ENCODE data around the gene TRIM24.

Gene TRIM24

GRCh38 chr7:138538997-138539644, 79.1 kb downstream of the TRIM24 start:
- DNase-seq (ENCODE audit: low read depth), result no peak

GRCh38 chr7:138542183-138542582, 82.1 kb downstream of the TRIM24 start:
- DNase-seq (ENCODE audit: low read depth), result no peak

GRCh38 chr7:138543739-138544138, 83.7 kb downstream of the TRIM24 start:
- no peak for DNase-seq (ENCODE audit: low read depth)

DNA sequence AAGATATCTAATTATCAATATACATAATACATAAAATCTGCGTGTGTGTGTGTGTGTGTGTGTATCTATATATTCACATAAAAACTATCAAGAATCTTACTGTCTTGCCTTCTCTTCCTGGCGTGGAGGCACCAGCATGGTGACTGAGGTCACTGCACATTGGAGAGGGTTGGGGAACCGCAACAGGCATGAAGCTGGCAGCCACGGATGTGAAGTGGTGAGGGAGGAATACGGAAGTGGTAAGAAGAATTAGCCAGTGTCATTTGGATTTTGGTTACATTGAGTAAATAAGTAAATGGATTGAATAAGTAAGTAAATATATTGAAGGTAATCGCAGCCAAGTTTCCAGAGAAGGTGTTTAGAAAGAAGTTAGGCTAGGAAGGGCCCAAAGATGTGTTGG, 85.1 kb downstream of the TRIM24 start:
- no peak for DNase-seq (ENCODE audit: low read depth)

GRCh38 chr7:138546064-138546619, 86.1 kb downstream of the TRIM24 start:
- DNase-seq (ENCODE audit: low read depth), result no peak

DNA sequence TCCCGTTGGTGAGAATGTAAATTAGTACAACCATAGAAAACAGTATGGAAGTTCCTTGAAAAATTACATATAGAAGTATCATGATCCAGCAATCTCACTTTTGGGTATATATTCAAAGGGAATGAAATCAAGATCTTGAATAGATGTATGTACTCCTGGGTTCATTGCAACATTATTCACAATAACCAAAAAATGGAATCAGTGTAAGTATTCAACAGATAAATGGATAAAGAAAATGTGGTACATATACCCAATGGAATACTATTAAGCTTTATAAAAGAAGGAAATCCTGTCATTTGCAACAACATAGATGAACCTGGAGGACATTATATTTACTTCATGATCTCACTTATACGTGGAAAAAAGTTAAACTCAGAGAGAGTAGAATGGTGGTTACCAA, 86.8 kb downstream of the TRIM24 start:
- no peak for DNase-seq (ENCODE audit: low read depth)

GRCh38 chr7:138549082-138549481, 89.0 kb downstream of the TRIM24 start:
- DNase-seq (ENCODE audit: low read depth), result no peak

- no peak for DNase-seq (ENCODE audit: low read depth)
Measured at GRCh38 chr7:138550337-138550736, 90.3 kb downstream of the TRIM24 start.

DNA sequence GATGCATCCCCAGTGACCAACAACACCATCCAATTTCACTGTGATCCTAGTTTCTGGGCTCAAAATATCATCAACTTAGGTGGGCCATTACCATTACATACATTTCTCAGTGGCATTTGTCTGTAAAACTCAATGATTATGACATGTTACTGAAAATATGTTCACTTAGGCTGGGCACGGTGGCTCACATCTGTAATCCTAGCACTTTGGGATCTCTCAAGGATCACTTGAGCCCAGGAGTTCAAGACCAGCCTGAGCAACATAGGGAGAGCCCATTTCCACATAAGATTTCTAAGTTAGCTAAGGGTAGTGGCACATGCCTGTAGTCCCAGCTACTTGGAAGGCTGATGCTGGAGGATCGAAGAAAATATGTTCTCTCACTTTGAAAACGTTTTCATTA, 91.0 kb downstream of the TRIM24 start:
- no peak for DNase-seq (ENCODE audit: low read depth)

DNA sequence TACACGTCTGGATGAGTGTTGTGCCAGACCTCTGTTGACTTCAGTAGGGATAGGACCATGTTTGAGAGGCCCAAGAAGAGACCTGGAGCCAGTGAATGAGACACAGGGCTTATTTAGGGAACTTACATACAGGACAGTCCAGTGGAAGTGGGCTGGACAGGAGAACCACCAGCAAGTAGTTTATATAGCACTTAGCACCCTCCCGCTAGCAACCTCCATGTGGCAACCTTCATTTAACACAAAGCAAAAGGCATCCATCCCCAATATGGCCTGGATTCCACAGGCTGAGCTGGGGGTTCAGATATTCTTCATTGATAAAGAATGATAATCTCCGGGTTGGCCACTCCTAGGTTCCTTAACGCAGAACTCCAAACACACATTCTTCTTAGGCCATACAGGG, 93.7 kb downstream of the TRIM24 start:
- no peak for DNase-seq (ENCODE audit: low read depth)

DNA sequence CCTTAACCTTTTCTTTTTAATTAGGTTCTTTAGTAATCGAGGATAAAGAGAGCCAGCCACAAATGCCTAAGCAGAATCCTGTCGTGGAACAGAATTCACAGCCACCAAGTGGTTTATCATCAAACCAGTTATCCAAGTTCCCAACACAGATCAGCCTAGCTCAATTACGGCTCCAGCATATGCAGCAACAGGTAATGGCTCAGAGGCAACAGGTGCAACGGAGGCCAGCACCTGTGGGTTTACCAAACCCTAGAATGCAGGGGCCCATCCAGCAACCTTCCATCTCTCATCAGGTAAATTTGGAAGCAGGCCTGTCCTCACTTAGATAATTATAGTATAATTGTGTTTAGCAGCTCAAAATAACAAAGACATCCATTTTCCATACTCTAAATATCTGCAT, 94.6 kb downstream of the TRIM24 start:
- no peak for DNase-seq (ENCODE audit: low read depth)

- DNase-seq (ENCODE audit: low read depth), result no peak
Measured at GRCh38 chr7:138555684-138556083, 95.6 kb downstream of the TRIM24 start.

DNA sequence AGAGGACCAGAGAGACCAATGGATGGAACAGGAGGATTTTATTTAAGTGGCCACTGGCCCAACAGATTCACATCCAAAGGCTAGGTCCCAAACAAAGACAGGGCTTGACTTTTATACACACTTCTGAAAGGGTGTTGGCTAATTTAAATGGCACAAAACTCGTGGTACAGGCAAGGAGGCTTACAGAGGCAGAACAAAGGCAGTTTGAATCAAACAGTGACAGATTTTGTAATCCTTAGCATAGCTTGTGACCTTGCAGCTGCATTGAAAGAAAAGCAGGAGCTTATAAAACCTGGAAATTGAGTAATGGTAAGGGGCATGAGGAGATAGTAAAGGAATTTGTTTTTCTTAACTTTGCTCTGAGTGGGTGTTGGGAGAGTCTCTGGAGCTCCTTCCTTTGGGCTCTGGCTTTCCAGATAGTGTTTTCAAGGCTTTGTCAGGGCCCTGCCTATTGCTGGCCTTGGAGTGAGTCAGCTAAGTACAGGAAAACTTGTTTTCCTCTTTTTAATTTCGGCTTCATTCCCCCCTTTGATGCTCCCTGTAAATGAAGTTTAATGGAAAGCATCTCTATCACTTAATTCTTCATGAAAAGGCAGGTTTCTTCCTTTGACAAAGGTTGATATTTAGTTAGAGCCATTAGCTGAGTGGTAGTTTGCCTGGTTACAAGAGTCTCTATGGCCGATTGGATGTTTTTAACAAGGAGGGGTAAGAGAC, 96.9 kb downstream of the TRIM24 start:
- DNase-seq (ENCODE audit: low read depth), result no peak

- DNase-seq (ENCODE audit: low read depth), result no peak
Measured at GRCh38 chr7:138559448-138559847, 99.4 kb downstream of the TRIM24 start.

GRCh38 chr7:138563808-138564207, 103.7 kb downstream of the TRIM24 start:
- no peak for DNase-seq (ENCODE audit: low read depth)

GRCh38 chr7:138564365-138564764, 104.3 kb downstream of the TRIM24 start:
- DNase-seq (ENCODE audit: low read depth), result no peak

DNA sequence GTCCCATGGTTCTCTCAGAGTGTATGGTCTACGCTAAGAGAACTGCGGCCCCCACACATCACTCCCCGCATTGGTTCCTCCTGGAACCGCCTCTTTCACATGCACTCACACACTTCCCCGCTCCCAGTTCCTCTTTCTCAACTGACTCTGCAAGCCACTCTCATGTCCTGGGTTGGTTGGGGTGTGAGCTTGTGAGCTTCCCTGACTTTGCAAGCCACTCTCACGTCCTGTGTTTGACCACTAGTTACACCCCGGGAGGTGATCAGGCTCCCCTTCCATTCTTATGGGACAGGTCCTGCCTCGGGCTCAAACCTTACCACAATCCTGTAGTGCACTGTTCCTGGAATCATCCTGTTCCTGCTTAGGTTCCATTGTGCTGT, 105.0 kb downstream of the TRIM24 start:
- DNase-seq (ENCODE audit: low read depth), result no peak

GRCh38 chr7:138565451-138566114, 105.5 kb downstream of the TRIM24 start:
- DNase-seq (ENCODE audit: low read depth), result no peak

DNA sequence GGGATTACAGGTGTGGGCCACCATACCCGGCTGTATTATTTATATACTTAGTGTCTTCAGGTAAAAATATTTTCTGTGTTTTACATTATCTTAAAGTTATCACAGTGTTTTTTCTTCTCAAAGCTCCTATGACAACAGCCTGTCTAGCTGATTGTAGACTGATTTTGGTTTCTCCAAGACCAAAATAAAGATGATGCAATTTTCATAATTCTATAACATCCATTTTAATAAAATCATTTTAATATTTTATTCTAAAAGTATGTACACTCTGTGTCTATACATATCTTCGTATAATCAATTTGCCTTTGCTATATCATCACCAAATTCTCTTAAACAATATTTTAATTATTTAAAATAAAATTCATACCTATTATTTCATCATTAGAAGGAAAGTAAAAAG, 108.6 kb downstream of the TRIM24 start:
- no peak for DNase-seq (ENCODE audit: low read depth)

DNA sequence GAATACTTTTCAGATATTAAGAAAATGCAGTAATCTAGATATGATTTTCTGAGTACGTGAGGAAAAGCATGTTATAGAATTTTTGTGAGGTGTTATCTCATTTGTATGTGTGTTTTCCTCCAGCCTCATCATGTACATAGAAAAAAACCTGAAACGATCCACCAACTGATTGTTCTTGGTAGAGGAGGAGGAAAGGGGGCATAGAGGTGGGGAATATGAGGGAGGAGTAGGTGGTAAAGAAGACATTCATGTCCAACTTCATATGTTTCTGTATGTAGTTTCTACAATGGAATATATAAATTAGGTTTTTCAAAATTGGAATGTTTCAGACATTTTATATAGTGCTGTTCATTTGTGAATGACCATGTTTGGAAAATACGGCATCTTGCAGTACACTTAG, 109.4 kb downstream of the TRIM24 start:
- DNase-seq (ENCODE audit: low read depth), result no peak

- DNase-seq (ENCODE audit: low read depth), result no peak
Measured at GRCh38 chr7:138570715-138571114, 110.7 kb downstream of the TRIM24 start.

- no peak for DNase-seq (ENCODE audit: low read depth)
Measured at GRCh38 chr7:138573741-138574140, 113.7 kb downstream of the TRIM24 start.

DNA sequence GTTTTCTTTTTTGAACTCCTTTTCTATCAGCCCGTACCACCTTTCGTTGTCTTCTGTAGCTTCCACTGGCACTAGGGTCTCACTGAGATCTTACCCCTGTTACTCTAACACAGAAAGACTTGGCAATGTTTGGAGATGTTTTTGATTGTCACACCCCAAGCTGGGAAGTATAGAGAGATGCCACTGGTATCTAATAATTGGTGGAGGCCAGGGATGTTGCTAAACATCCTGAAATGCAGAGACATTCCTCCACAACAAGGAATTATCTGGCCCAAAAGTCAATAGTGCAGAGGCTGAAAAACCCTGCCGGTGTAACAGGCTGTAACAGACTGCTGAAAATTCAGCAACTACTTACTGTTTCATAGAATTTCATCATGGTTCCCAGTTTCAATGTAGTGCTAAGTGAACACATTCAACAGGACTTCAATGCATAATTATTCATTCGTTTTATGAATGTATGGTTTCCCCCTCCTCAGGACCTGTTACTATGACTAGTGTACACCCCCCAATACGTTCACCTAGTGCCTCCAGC, 115.9 kb downstream of the TRIM24 start:
- no peak for DNase-seq (ENCODE audit: low read depth)
